WERI-Rb-1 (cell line): Measurements from ENCODE around the gene CDSN.

Experiments
- DNase-seq: peaks from one replicate; pipeline ENCODE4 v3.0.0-alpha.2; 2020
- H3K27ac ChIP-seq: fragments of 250-450 bp; sonication (Bioruptor Pico); 2 replicates; pipeline ENCODE4 v1.5.1; 2020; ENCODE audit warnings: mild to moderate bottlenecking, moderate library complexity
- H3K27me3 ChIP-seq: fragments of 250-450 bp; sonication (Bioruptor Pico); 2 replicates; pipeline ENCODE4 v1.5.1; 2021; ENCODE audit warnings: mild to moderate bottlenecking, low read depth, moderate library complexity; ENCODE audit not compliant: insufficient read depth, severe bottlenecking
- H3K36me3 ChIP-seq: fragments of 250-450 bp; sonication (Bioruptor Pico); 2 replicates; pipeline ENCODE4 v1.5.1; 2020; ENCODE audit warnings: mild to moderate bottlenecking, moderate library complexity
- H3K4me3 ChIP-seq: 2 replicates; pipeline ENCODE4 v1.5.1; 2011; ENCODE audit warnings: low read depth, mild to moderate bottlenecking, control low read depth, low read length
- H3K9me3 ChIP-seq: fragments of 250-450 bp; sonication (Bioruptor Pico); 2 replicates; pipeline ENCODE4 v1.5.1; 2021; ENCODE audit warnings: mild to moderate bottlenecking, moderate library complexity; ENCODE audit not compliant: severe bottlenecking
- CTCF ChIP-seq: IDR thresholded peaks from 2 replicates; pipeline ENCODE4 v1.5.1; 2011; ENCODE audit warnings: low read depth, mild to moderate bottlenecking, control low read depth, inconsistent platforms, low read length

CDSN gene

GRCh38 chr6:31129130-31129529 lies 8.9 kb upstream of the CDSN start:
- H3K27ac ChIP-seq = no peak overlapping the region
- TF ChIP-seq CTCF = no peak
- H3K9me3 ChIP-seq = no peaks in the 10 kb centered on the region

DNA sequence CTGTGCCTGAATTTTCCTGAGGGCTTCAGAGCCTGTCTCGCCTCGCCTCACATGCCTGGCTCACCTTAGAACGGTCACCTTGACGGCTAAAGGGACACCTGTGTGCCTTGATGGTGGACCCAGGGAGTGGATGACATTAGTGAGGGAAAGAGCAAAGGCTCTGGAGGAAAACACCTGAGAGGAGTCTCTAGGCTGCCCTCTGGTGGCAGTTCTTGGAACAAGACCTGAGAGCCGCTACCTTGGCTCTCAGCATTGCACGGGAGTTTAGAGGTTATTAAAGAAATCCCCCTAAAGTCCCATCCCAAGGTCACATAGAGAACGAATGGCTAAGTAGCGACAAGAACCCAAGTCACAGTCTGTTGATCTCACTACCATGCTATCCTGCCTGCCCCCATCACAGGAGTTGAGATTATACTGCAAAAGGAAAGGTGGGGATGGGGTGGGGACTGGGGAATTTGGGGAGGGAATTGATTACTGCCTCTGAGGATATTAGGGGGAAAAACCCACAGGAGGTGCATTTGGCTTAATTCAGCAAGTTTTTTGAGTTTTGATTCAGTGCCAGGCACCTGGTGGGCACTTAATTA lies 7.9 kb upstream of the CDSN start:
- Histone ChIP-seq H3K27ac (no peak overlapping the region), H3K36me3 (no peaks in the 10 kb centered on the region), H3K9me3 (no peaks in the 10 kb centered on the region), H3K27me3 (no peaks in the 10 kb centered on the region), H3K4me3 (no peak overlapping the region)
- DNase-seq = peak; percentile 89
- TF ChIP-seq CTCF = peak; percentile 97

More at GRCh38 chr6:31129130-31129529, 8.9 kb upstream of the CDSN start:
- no peak for DNase-seq
- no peaks in the 10 kb centered on the region for H3K36me3 ChIP-seq
- no peaks in the 10 kb centered on the region for H3K27me3 ChIP-seq
- H3K4me3 ChIP-seq = no peak overlapping the region

DNA sequence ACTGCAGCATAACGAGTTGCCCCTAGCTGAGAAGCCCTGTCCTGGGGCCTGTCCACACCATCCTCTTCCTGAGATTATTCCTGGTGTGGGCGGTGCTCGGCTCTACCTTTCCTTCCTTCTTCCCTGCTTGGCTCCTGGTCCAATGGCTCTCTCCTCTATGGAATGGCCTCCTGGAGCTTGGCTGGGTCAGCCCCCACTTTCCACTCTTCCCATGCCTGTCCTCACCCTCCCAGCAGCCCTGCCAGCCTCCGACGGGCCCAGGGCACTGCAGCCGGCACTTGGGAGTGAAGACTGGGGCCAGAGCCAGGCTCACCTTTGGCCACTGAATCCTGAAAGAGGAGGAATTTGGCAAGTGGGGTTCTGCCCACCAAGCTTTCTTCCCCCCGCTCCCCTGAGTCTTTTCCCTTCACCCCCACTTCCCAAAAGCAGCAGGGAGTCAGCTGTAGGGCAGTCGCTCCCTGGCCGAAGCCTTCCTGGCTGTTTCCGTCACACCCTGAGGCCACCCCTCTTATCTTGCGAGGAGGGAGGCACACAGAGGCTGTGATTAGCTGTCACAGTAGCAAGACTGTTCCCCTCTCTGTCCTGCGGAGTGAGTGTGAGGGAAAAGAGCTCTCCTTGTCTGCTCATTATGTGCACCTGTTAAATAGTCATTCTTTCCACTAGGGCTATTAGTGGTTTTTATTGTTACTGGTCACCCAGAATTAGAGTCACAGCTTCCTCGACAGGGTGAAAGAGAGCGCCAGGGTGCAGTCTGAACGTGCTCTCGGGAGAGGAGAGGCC lies 6.3 kb upstream of the CDSN start:
- Histone ChIP-seq H3K9me3 (no peaks in the 10 kb centered on the region), H3K27me3 (no peaks in the 10 kb centered on the region), H3K27ac (no peak overlapping the region), H3K36me3 (no peaks in the 10 kb centered on the region), H3K4me3 (no peak overlapping the region)
- TF ChIP-seq CTCF = no peak
- no peak for DNase-seq

GRCh38 chr6:31125586-31126363 lies 5.5 kb upstream of the CDSN start:
- DNase-seq = no peak
- Histone ChIP-seq H3K9me3 (no peaks in the 10 kb centered on the region), H3K36me3 (no peaks in the 10 kb centered on the region), H3K27ac (no peak overlapping the region), H3K4me3 (no peak overlapping the region), H3K27me3 (no peaks in the 10 kb centered on the region)
- TF ChIP-seq CTCF = no peak

DNA sequence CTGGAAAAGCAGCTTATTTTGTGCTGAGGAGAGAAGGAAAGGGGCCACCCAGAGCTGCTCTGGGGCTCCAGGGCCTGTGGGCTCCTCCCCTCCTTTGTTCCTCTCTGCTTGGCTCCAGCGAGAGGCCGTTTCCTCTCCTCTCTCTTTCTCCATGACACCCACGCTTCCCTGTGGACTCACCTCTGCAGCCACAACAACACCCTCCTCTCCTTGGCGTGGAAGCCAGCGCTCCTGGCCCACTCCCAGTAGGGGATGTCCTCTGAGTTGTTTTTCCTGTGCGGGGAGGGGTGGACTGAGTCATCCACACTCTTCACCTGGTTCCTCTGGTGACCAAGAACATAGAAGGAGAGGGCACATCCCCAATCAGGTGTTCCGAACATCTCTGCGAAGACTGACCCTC lies 4.9 kb upstream of the CDSN start:
- H3K36me3 ChIP-seq = no peaks in the 10 kb centered on the region
- no peak overlapping the region for H3K4me3 ChIP-seq
- no peaks in the 10 kb centered on the region for H3K9me3 ChIP-seq
- H3K27ac ChIP-seq = no peak overlapping the region
- no peak for DNase-seq
- no peaks in the 10 kb centered on the region for H3K27me3 ChIP-seq
- TF ChIP-seq CTCF = no peak
